ENCODE data around the gene SASS6. TPM values are rescaled to one million over a fixed set of nuclear protein-coding genes. Genes with fewer than 3 reads are reported as not detected.

The SASS6 gene
- total RNA-seq, 1 experiment from 2014 or later = 7.5 TPM

DNA sequence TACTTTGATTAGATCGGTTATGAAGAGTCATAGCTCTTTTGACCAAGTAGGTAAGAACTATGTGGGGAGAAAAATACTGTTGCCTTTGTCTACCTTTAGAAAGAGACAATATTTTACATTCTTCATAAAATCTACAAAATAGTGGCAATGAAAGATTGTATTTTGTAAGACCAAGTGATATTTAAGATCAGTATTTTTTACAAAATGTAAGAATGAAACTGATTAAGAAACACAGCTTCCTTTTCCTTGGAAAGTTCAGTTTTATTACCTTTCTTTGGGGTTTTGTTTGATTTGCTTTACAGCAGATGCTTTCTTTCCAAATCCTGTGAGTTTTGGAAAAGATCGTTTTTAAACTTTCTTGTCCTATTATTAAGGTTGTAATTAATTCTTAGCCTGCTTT lies 93.1 kb downstream of the SASS6 start:
- BruUV-seq (replicated peaks) = no TSS peak
- Mint-ChIP-seq H3K27me3 (ENCODE audit: insufficient read depth, unreplicated experiment) (no peaks in the 10 kb centered on the region), H3K4me1 (ENCODE audit: insufficient read depth, unreplicated experiment) (peaks cover 18% of the 10 kb centered on the region), H3K4me3 (ENCODE audit: unreplicated experiment) (peak overlapping the region; percentile 90), H3K9me3 (ENCODE audit: unreplicated experiment) (no peaks in the 10 kb centered on the region), H3K27ac (ENCODE audit: low read depth, unreplicated experiment) (peak overlapping the region; percentile 97), H3K36me3 (ENCODE audit: insufficient read depth, unreplicated experiment) (peaks cover 8% of the 10 kb centered on the region)
- CTCF ChIA-PET = interaction anchor here (0.9 to 1.7 kb wide), 2 partner anchors 22 to 420 kb away, joined by 3 to 4 read pairs; no protein-coding TSS in a partner anchor
- TF ChIP-seq, protein P1, sequence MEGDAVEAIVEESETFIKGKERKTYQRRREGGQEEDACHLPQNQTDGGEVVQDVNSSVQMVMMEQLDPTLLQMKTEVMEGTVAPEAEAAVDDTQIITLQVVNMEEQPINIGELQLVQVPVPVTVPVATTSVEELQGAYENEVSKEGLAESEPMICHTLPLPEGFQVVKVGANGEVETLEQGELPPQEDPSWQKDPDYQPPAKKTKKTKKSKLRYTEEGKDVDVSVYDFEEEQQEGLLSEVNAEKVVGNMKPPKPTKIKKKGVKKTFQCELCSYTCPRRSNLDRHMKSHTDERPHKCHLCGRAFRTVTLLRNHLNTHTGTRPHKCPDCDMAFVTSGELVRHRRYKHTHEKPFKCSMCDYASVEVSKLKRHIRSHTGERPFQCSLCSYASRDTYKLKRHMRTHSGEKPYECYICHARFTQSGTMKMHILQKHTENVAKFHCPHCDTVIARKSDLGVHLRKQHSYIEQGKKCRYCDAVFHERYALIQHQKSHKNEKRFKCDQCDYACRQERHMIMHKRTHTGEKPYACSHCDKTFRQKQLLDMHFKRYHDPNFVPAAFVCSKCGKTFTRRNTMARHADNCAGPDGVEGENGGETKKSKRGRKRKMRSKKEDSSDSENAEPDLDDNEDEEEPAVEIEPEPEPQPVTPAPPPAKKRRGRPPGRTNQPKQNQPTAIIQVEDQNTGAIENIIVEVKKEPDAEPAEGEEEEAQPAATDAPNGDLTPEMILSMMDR (IDR thresholded peaks at IDR 0.05; ENCODE audit: unreplicated experiment) = no peak
- intact Hi-C loops (cut with micrococcal nuclease) = loop anchor here (2.0 to 10.0 kb wide), 3 partner anchors 189 to 418 kb away; partner anchors contain the start of genes AGL and CDC14A
- DNase-seq (ENCODE audit: unreplicated experiment) = no peak
- POLR2A ChIA-PET = interaction anchor here (0.6 to 4.7 kb wide), 22 partner anchors 8 to 856 kb away, joined by 3 to 40 read pairs (median 4); partner anchors contain the start of genes AGL, DBT, EXTL2 and FRRS1

DNA sequence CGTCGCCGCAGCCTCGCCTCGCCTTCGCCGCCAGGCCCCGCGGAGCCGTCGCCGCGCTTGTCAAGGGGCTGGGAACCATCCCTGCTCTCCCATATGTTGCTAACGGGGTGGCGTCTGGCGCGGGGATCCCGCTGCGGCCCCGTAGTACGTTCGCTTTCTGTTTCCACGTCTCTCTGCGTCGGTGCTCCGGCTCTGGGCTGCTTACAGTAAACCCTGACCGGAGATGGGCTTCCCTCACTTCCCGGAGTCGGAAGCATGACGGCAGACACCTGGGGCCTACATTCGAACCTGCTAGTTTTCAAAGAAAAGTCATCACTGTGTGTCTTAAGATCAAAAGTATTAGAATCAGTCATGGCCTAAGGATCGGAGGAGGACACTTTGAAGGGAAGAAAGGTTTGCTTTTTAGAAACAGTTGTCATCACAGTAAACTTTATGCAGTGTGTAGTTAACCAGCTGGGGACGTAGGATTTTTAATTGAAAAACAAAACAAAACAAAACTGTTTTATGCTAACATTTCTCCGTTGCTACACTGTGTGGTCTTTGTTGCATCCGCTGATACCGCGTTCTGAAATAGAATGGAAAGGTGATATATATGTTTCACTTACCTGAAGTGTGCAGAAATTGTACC lies 94.0 kb downstream of the SASS6 start:
- intact Hi-C loops (cut with micrococcal nuclease) = loop anchor here (1.0 to 10.0 kb wide), 4 partner anchors 68 to 419 kb away; partner anchors contain the start of genes AGL and CDC14A
- H3K36me3 Mint-ChIP-seq (ENCODE audit: insufficient read depth, unreplicated experiment) = peaks cover 4% of the 10 kb centered on the region
- no TSS peak for BruUV-seq (replicated peaks)
- ChIA-PET POLR2A (interaction anchor here (0.6 to 4.7 kb wide), 27 partner anchors 9 to 857 kb away, joined by 3 to 47 read pairs (median 5); partner anchors contain the start of genes AGL, DBT, EXTL2 and FRRS1), CTCF (interaction anchor here (1.7 kb wide), 1 partner anchor 421 kb away, joined by 4 read pairs; no protein-coding TSS in a partner anchor)
- peak overlapping the region; percentile 97 for H3K27ac Mint-ChIP-seq (ENCODE audit: low read depth, unreplicated experiment)
- no peaks in the 10 kb centered on the region for H3K27me3 Mint-ChIP-seq (ENCODE audit: insufficient read depth, unreplicated experiment)
- H3K4me1 Mint-ChIP-seq (ENCODE audit: insufficient read depth, unreplicated experiment) = peaks cover 18% of the 10 kb centered on the region
- DNase-seq (ENCODE audit: unreplicated experiment) = peak; percentile 56
- TF ChIP-seq, protein P1 (IDR thresholded peaks at IDR 0.05; ENCODE audit: unreplicated experiment) = no peak
- H3K4me3 Mint-ChIP-seq (ENCODE audit: unreplicated experiment) = peak overlapping the region; percentile 90
- no peaks in the 10 kb centered on the region for H3K9me3 Mint-ChIP-seq (ENCODE audit: unreplicated experiment)

DNA sequence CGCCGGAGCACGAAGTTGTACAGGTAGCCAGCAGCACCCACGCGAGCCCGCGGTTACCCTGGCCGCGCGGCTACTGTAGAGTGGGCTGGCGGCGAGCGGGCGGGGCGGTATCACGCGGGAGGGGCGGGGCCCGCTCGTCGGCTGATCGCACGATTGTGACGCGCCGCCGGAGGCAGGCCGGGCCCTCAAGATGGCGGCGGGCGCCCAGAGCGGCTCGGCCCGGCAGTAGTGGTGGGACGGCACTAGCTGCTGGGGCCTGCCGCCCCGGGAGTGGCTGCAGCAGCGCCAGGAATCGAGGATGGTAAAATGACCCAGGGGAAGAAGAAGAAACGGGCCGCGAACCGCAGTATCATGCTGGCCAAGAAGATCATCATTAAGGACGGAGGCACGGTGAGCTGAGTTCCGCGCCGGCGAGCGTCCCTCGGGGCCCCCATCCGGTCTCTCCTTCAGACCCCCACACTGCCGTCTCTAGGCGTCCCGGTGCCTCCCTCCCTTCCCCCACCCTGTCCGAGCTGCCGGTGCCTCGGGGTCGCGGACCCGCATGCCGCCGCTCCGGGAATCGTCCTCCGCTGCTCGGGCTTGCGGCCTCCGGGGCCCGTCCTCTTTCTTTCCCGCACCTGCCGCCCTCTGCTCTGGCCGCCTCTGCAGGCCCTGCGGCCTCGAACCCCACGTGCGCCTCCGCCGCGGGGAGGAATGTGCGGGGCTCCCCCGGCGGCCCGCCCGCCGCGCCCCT lies 94.6 kb downstream of the SASS6 start:
- Mint-ChIP-seq H3K27me3 (ENCODE audit: insufficient read depth, unreplicated experiment) (no peaks in the 10 kb centered on the region), H3K9me3 (ENCODE audit: unreplicated experiment) (no peaks in the 10 kb centered on the region), H3K27ac (ENCODE audit: low read depth, unreplicated experiment) (peak overlapping the region; percentile 97), H3K4me3 (ENCODE audit: unreplicated experiment) (peak overlapping the region; percentile 90), H3K36me3 (ENCODE audit: insufficient read depth, unreplicated experiment) (no peaks in the 10 kb centered on the region), H3K4me1 (ENCODE audit: insufficient read depth, unreplicated experiment) (peaks cover 18% of the 10 kb centered on the region)
- DNase-seq (ENCODE audit: unreplicated experiment) = peak; percentile 84
- POLR2A ChIA-PET = interaction anchor here (0.6 to 4.7 kb wide), 24 partner anchors 8 to 857 kb away, joined by 3 to 47 read pairs (median 4); partner anchors contain the start of genes AGL, DBT, EXTL2 and RTCA
- no TSS peak for BruUV-seq (replicated peaks)
- intact Hi-C loops (cut with micrococcal nuclease) = loop anchor here (1.0 to 10.0 kb wide), 5 partner anchors 68 to 419 kb away; partner anchors contain the start of genes AGL, CDC14A, SASS6 and TRMT13
- CTCF ChIA-PET = interaction anchor here (0.6 to 1.7 kb wide), 2 partner anchors 233 to 421 kb away, joined by 4 to 6 read pairs; no protein-coding TSS in a partner anchor
- TF ChIP-seq, protein P1 (IDR thresholded peaks at IDR 0.05; ENCODE audit: unreplicated experiment) = no peak

DNA sequence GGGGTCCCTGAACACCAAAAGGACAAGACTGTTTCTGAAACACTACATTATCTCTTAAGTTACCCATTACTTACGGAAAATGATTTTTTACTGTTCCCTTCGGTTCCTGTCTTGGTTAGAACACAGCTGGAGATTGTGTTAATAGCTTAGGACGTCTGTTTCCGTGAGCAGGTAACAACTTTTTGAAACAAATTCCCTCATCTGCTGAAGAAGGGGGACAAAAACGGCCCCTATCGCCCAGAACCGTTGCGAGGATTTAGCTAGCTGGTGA lies 95.1 kb downstream of the SASS6 start:
- intact Hi-C loops (cut with micrococcal nuclease) = loop anchor here (2.0 to 10.0 kb wide), 3 partner anchors 95 to 420 kb away; partner anchors contain the start of genes CDC14A, SASS6 and TRMT13
- H3K4me3 Mint-ChIP-seq (ENCODE audit: unreplicated experiment) = peak overlapping the region; percentile 90
- no peak for DNase-seq (ENCODE audit: unreplicated experiment)
- H3K27me3 Mint-ChIP-seq (ENCODE audit: insufficient read depth, unreplicated experiment) = no peaks in the 10 kb centered on the region
- no peaks in the 10 kb centered on the region for H3K9me3 Mint-ChIP-seq (ENCODE audit: unreplicated experiment)
- ChIA-PET CTCF (interaction anchor here (0.6 kb wide), 1 partner anchor 233 kb away, joined by 6 read pairs; no protein-coding TSS in a partner anchor), POLR2A (interaction anchor here (0.6 to 4.7 kb wide), 22 partner anchors 10 to 858 kb away, joined by 3 to 47 read pairs (median 4); partner anchors contain the start of genes AGL, DBT, EXTL2 and RTCA)
- no TSS peak for BruUV-seq (replicated peaks)
- TF ChIP-seq, protein P1 (IDR thresholded peaks at IDR 0.05; ENCODE audit: unreplicated experiment) = no peak
- H3K36me3 Mint-ChIP-seq (ENCODE audit: insufficient read depth, unreplicated experiment) = no peaks in the 10 kb centered on the region
- H3K4me1 Mint-ChIP-seq (ENCODE audit: insufficient read depth, unreplicated experiment) = peaks cover 13% of the 10 kb centered on the region
- peak overlapping the region; percentile 97 for H3K27ac Mint-ChIP-seq (ENCODE audit: low read depth, unreplicated experiment)

Data from MCF 10A (cell line).